ENCODE measurements around the gene PKD1L1. TPM values are rescaled to one million over a fixed set of nuclear protein-coding genes. Genes with fewer than 3 reads are reported as not detected.

Gene PKD1L1
- total RNA-seq, 4 donors from 2014 or later: 0.07 to 1.7 (median 0.98) TPM

GRCh38 chr7:47804767-47805545, 143.3 kb downstream of the PKD1L1 start:
- no peaks in the 10 kb centered on the region for H3K27me3 ChIP-seq

GRCh38 chr7:47803846-47804245, 144.4 kb downstream of the PKD1L1 start:
- Histone ChIP-seq H3K27me3 (no peaks in the 10 kb centered on the region), H3K36me3 (no peaks in the 10 kb centered on the region), H3K9me3 (no peaks in the 10 kb centered on the region), H3K27ac (no peak overlapping the region), H3K4me1 (no peaks in the 10 kb centered on the region), H3K4me3 (no peak overlapping the region)
- in situ Hi-C loops (cut with MboI; ENCODE audit: low sequenced_read_pairs in 4 of 4) (loop anchor here in 2 of 4 donors (25.0 kb wide), 1 partner anchor 217 kb away; the partner anchor contains the start of gene TNS3 (in 2 of the 2)), intact Hi-C loops (cut with DNase I; ENCODE audit: low total_unique reads) (no loop called here)
- TF ChIP-seq CTCF (IDR thresholded peaks at IDR 0.05 in 4 of 5, conservative IDR thresholded peaks at IDR 0.05 in 1 of 5) (no peak), POLR2A (IDR thresholded peaks at IDR 0.05) (no peak)
- DNase-seq (no peak), ATAC-seq (no peak)

More at GRCh38 chr7:47804767-47805545, 143.3 kb downstream of the PKD1L1 start:
- ATAC-seq (no peak), DNase-seq (no peak)
- intact Hi-C loops (cut with DNase I; ENCODE audit: low total_unique reads): no loop called here
- Histone ChIP-seq H3K4me1 (no peaks in the 10 kb centered on the region), H3K27ac (no peak overlapping the region), H3K4me3 (no peak overlapping the region), H3K9me3 (no peaks in the 10 kb centered on the region), H3K36me3 (no peaks in the 10 kb centered on the region)
- no peak for TF ChIP-seq CTCF (IDR thresholded peaks at IDR 0.05 in 4 of 5, conservative IDR thresholded peaks at IDR 0.05 in 1 of 5)
- no peak for TF ChIP-seq POLR2A (IDR thresholded peaks at IDR 0.05)
- in situ Hi-C loops (cut with MboI; ENCODE audit: low sequenced_read_pairs in 4 of 4): loop anchor here in 2 of 4 donors (25.0 kb wide), 1 partner anchor 218 kb away; the partner anchor contains the start of gene TNS3 (in 2 of the 2)

GRCh38 chr7:47803025-47803424, 145.2 kb downstream of the PKD1L1 start:
- H3K36me3 ChIP-seq: no peaks in the 10 kb centered on the region
- no peaks in the 10 kb centered on the region for H3K9me3 ChIP-seq
- intact Hi-C loops (cut with DNase I; ENCODE audit: low total_unique reads) (no loop called here), in situ Hi-C loops (cut with MboI; ENCODE audit: low sequenced_read_pairs in 4 of 4) (loop anchor here in 2 of 4 donors (25.0 kb wide), 1 partner anchor 216 kb away; the partner anchor contains the start of gene TNS3 (in 2 of the 2))
- H3K4me1 ChIP-seq: no peaks in the 10 kb centered on the region
- no peak overlapping the region for H3K4me3 ChIP-seq
- H3K27me3 ChIP-seq: no peaks in the 10 kb centered on the region
- ATAC-seq: no peak
- H3K27ac ChIP-seq: no peak overlapping the region
- no peak for DNase-seq
- TF ChIP-seq CTCF (IDR thresholded peaks at IDR 0.05 in 4 of 5, conservative IDR thresholded peaks at IDR 0.05 in 1 of 5): no peak
- TF ChIP-seq POLR2A (IDR thresholded peaks at IDR 0.05): no peak

GRCh38 chr7:47801423-47801822, 146.8 kb downstream of the PKD1L1 start:
- intact Hi-C loops (cut with DNase I; ENCODE audit: low total_unique reads) (no loop called here), in situ Hi-C loops (cut with MboI; ENCODE audit: low sequenced_read_pairs in 4 of 4) (loop anchor here in 2 of 4 donors (25.0 kb wide), 1 partner anchor 214 kb away; the partner anchor contains the start of gene TNS3 (in 2 of the 2))
- no peak for ATAC-seq
- no peaks in the 10 kb centered on the region for H3K9me3 ChIP-seq
- no peak overlapping the region for H3K27ac ChIP-seq
- H3K36me3 ChIP-seq: no peaks in the 10 kb centered on the region
- no peak for DNase-seq
- no peaks in the 10 kb centered on the region for H3K27me3 ChIP-seq
- TF ChIP-seq POLR2A (IDR thresholded peaks at IDR 0.05): no peak
- TF ChIP-seq CTCF (IDR thresholded peaks at IDR 0.05 in 4 of 5, conservative IDR thresholded peaks at IDR 0.05 in 1 of 5): no peak
- H3K4me1 ChIP-seq: no peaks in the 10 kb centered on the region
- no peak overlapping the region for H3K4me3 ChIP-seq
